IMR-90 (cell line): ENCODE results near the gene RPS6KA3. TPM values are rescaled to one million over a fixed set of nuclear protein-coding genes. Genes with fewer than 3 reads are reported as not detected.

Experiments used
- ATAC-seq: fragments of 200-7000 bp; cut with Tn5 transposase; 2 replicates; pipeline ENCODE4 v1.9.1; 2020; ENCODE audit warnings: low read depth, mild to moderate bottlenecking, moderate library complexity
- BruUV-seq: library from RNA; stranded (reverse); fragments of 400-500 nt; replicated peaks from 2 replicates; lab custom pipeline; 2021; lab: Mats Ljungman, UMichigan
- CTCF ChIA-PET: fragments of 300-600 bp; formaldehyde crosslinking; extraction: SDS; loops from one replicate; lab custom pipeline; 2021; ENCODE audit warnings: antibody characterized with exemption; lab: Yijun Ruan, JAX
- POLR2A ChIA-PET: fragments of 300-600 bp; sonication (Branson Sonifier 250); formaldehyde crosslinking; loops from one replicate; lab custom pipeline; 2022; ENCODE audit warnings: antibody characterized with exemption; ENCODE audit not compliant: unreplicated experiment; lab: Charles Lee
- DNase-seq: peaks from one replicate; pipeline ENCODE4 v3.0.0; 2013
- H2AFZ ChIP-seq: replicated peaks from 2 replicates; pipeline ENCODE3; 2013; ENCODE audit warnings: low read length, mild to moderate bottlenecking; ENCODE audit not compliant: poor library complexity
- H2AK5ac ChIP-seq: 2 replicates; pipeline ENCODE4 v1.6.1; 2013; ENCODE audit warnings: low read depth, low read length, inconsistent platforms
- H2AK9ac ChIP-seq: replicated peaks from 2 replicates; pipeline ENCODE3; 2013; ENCODE audit warnings: mild to moderate bottlenecking, low read depth, low read length, moderate library complexity; ENCODE audit not compliant: poor library complexity
- H2BK120ac ChIP-seq: 2 replicates; pipeline ENCODE4 v1.6.1; 2013; ENCODE audit warnings: low read depth, low read length, inconsistent platforms
- H2BK15ac ChIP-seq: 3 replicates; pipeline ENCODE4 v1.6.1; 2013; ENCODE audit warnings: low read depth, low read length, inconsistent platforms
- H2BK20ac ChIP-seq: 2 replicates; pipeline ENCODE4 v1.6.1; 2013; ENCODE audit warnings: low read depth, mild to moderate bottlenecking, inconsistent platforms, low read length, moderate library complexity
- H2BK5ac ChIP-seq: 2 replicates; pipeline ENCODE4 v1.6.1; 2013; ENCODE audit warnings: mild to moderate bottlenecking, low read depth, low read length, inconsistent platforms; ENCODE audit not compliant: poor library complexity, severe bottlenecking
- H3K14ac ChIP-seq: replicated peaks from 2 replicates; pipeline ENCODE4 v1.6.1; 2013; ENCODE audit warnings: low read depth, low read length, inconsistent platforms
- H3K18ac ChIP-seq: 2 replicates; pipeline ENCODE4 v1.6.1; 2013; ENCODE audit warnings: low read depth, low read length, control low read depth
- H3K23ac ChIP-seq: 2 replicates; pipeline ENCODE4 v1.6.1; 2013; ENCODE audit warnings: low read depth, low read length, inconsistent platforms
- H3K27ac ChIP-seq: 2 replicates; pipeline ENCODE4 v1.5.1; 2013; ENCODE audit warnings: mild to moderate bottlenecking, control low read depth, low read length; ENCODE audit not compliant: insufficient read depth
- H3K27me3 ChIP-seq: 2 replicates; pipeline ENCODE4 v1.6.1; 2013; ENCODE audit warnings: low read length; ENCODE audit not compliant: control insufficient read depth, insufficient read depth
- H3K36me3 ChIP-seq: 2 replicates; pipeline ENCODE4 v1.6.1; 2013; ENCODE audit warnings: low read length, mixed read lengths; ENCODE audit not compliant: control insufficient read depth, insufficient read depth
- H3K4ac ChIP-seq: 2 replicates; pipeline ENCODE4 v1.6.1; 2013; ENCODE audit warnings: low read depth, low read length, inconsistent platforms
- H3K4me1 ChIP-seq: 2 replicates; pipeline ENCODE4 v1.6.1; 2013; ENCODE audit warnings: low read length, mixed read lengths; ENCODE audit not compliant: control insufficient read depth, insufficient read depth
- H3K4me2 ChIP-seq: 2 replicates; pipeline ENCODE4 v1.6.1; 2013; ENCODE audit warnings: low read depth, mild to moderate bottlenecking, control low read depth, low read length, moderate library complexity
- H3K4me3 ChIP-seq: 2 replicates; pipeline ENCODE4 v1.5.1; 2013; ENCODE audit warnings: low read depth, mild to moderate bottlenecking, control low read depth, low read length, moderate library complexity; ENCODE audit not compliant: insufficient read depth
- H3K56ac ChIP-seq: 2 replicates; pipeline ENCODE4 v1.6.1; 2013; ENCODE audit warnings: low read length, inconsistent platforms; ENCODE audit not compliant: insufficient read depth; ENCODE audit errors: extremely low read depth
- H3K79me1 ChIP-seq, 2 experiments: 2 replicates each; pipeline ENCODE4 v1.6.1; 2013; ENCODE audit warnings: low read length in 2 of 2, inconsistent platforms in 1 of 2, low read depth in 1 of 2
- H3K9ac ChIP-seq: 2 replicates; pipeline ENCODE4 v1.6.1; 2013; ENCODE audit warnings: low read depth, low read length, control low read depth
- H3K9me1 ChIP-seq: 2 replicates; pipeline ENCODE4 v1.6.1; 2013; ENCODE audit warnings: low read length, inconsistent platforms; ENCODE audit not compliant: insufficient read depth
- H3K9me3 ChIP-seq: 2 replicates; pipeline ENCODE4 v1.6.1; 2013; ENCODE audit warnings: low read length; ENCODE audit not compliant: control insufficient read depth, insufficient read depth
- H4K20me1 ChIP-seq: 2 replicates; pipeline ENCODE4 v1.6.1; 2013; ENCODE audit warnings: low read length, inconsistent platforms; ENCODE audit not compliant: insufficient read depth
- H4K5ac ChIP-seq: 2 replicates; pipeline ENCODE4 v1.6.1; 2013; ENCODE audit warnings: mild to moderate bottlenecking, low read depth, low read length, control low read depth
- H4K8ac ChIP-seq, 2 experiments: 2 replicates each; pipeline ENCODE4 v1.6.1; 2013; ENCODE audit warnings: low read depth in 2 of 2, low read length in 2 of 2, control low read depth in 1 of 2, inconsistent platforms in 1 of 2
- H4K91ac ChIP-seq: 2 replicates; pipeline ENCODE4 v1.6.1; 2013; ENCODE audit warnings: low read depth, low read length, inconsistent platforms; ENCODE audit not compliant: insufficient read depth
- BHLHE40 ChIP-seq: fragments of 150-350 bp; IDR thresholded peaks from 2 replicates; pipeline ENCODE4 v1.6.1; 2016; ENCODE audit warnings: mild to moderate bottlenecking, low read depth, low read length
- CEBPB ChIP-seq: IDR thresholded peaks from 2 replicates; pipeline ENCODE4 v1.6.1; 2012; ENCODE audit warnings: low read depth, low read length, improper control_type of control experiment
- CHD1 ChIP-seq: IDR thresholded peaks from 2 replicates; pipeline ENCODE4 v1.6.1; 2012; ENCODE audit warnings: low read depth, low read length, improper control_type of control experiment
- CTCF ChIP-seq: conservative IDR thresholded peaks from 2 replicates; pipeline ENCODE4 v1.5.1; 2012; ENCODE audit warnings: mild to moderate bottlenecking, low read depth, low read length, improper control_type of control experiment
- ELK1 ChIP-seq: fragments of 150-350 bp; IDR thresholded peaks from 2 replicates; pipeline ENCODE4 v1.6.1; 2016; ENCODE audit warnings: low read depth, mild to moderate bottlenecking, low read length, moderate library complexity, borderline replicate concordance
- FOS ChIP-seq: fragments of 150-350 bp; IDR thresholded peaks from 2 replicates; pipeline ENCODE4 v1.6.1; 2016; ENCODE audit warnings: low read depth, low read length
- MAFK ChIP-seq: IDR thresholded peaks from 2 replicates; pipeline ENCODE4 v1.6.1; 2012; ENCODE audit warnings: low read depth, low read length, improper control_type of control experiment
- MAZ ChIP-seq: IDR thresholded peaks from 2 replicates; pipeline ENCODE4 v1.6.1; 2012; ENCODE audit warnings: low read depth, mild to moderate bottlenecking, low read length, improper control_type of control experiment, moderate library complexity, borderline replicate concordance
- MXI1 ChIP-seq: IDR thresholded peaks from 2 replicates; pipeline ENCODE4 v1.6.1; 2012; ENCODE audit warnings: low read depth, mild to moderate bottlenecking, low read length, moderate library complexity, borderline replicate concordance
- NFE2L2 ChIP-seq: fragments of 150-350 bp; IDR thresholded peaks from 2 replicates; pipeline ENCODE4 v1.6.1; 2016; ENCODE audit warnings: low read depth, mild to moderate bottlenecking, low read length
- POLR2A ChIP-seq: IDR thresholded peaks from 2 replicates; pipeline ENCODE4 v1.6.1; 2012; ENCODE audit warnings: mild to moderate bottlenecking, low read depth, low read length
- RAD21 ChIP-seq: IDR thresholded peaks from 2 replicates; pipeline ENCODE4 v1.6.1; 2012; ENCODE audit warnings: low read length, improper control_type of control experiment
- RCOR1 ChIP-seq: IDR thresholded peaks from 2 replicates; pipeline ENCODE4 v1.6.1; 2012; ENCODE audit warnings: mild to moderate bottlenecking, low read length, improper control_type of control experiment; ENCODE audit not compliant: insufficient replicate concordance
- RFX5 ChIP-seq: IDR thresholded peaks from 2 replicates; pipeline ENCODE4 v1.8.0; 2012; ENCODE audit warnings: low read depth, mild to moderate bottlenecking, low read length, moderate library complexity
- SMC3 ChIP-seq: fragments of 150-350 bp; IDR thresholded peaks from 2 replicates; pipeline ENCODE4 v1.6.1; 2016; ENCODE audit warnings: low read depth, mild to moderate bottlenecking, antibody characterized with exemption, low read length, moderate library complexity
- USF2 ChIP-seq: fragments of 150-350 bp; IDR thresholded peaks from 2 replicates; pipeline ENCODE4 v1.6.1; 2017; ENCODE audit warnings: mild to moderate bottlenecking, antibody characterized with exemption, low read length, low read depth
- dilution Hi-C: fragments of 300-500 bp; cut with HindIII; formaldehyde crosslinking; loops from one replicate; pipeline ENCODE4 v1.14.3; 2018; ENCODE audit warnings: low sequenced_read_pairs; ENCODE audit not compliant: unreplicated experiment
- in situ Hi-C: fragments of 300-500 bp; cut with MboI; formaldehyde crosslinking; loops from 3 replicates; pipeline ENCODE4 v1.14.3; 2019; ENCODE audit warnings: low sequenced_read_pairs, inconsistent platforms, mixed read lengths
- intact Hi-C: fragments of 100-400 bp; cut with micrococcal nuclease; formaldehyde crosslinking; loops from 2 replicates; pipeline ENCODE4 v1.10.0; 2022
- polyA plus RNA-seq, 3 experiments: library from polyadenylated mRNA; depleted of rRNA; stranded (reverse); fragments of >200 nt; gene quantifications; 2 replicates each; pipeline ENCODE4 v1.2.3, GENCODE V29; 2012; ENCODE audit warnings: low replicate concordance in 1 of 3
- total RNA-seq: library from RNA; depleted of rRNA; stranded (reverse); fragments of >200 nt; gene quantifications from 2 replicates; pipeline ENCODE4 v1.2.3, GENCODE V29; 2012

Gene RPS6KA3
- total and polyA plus RNA-seq, 2 of the 4 experiments (the other 2 are of a cell fraction), result 20.8 to 43.9 TPM

GRCh38 chrX:20294284-20294683 lies 27.6 kb upstream of the RPS6KA3 start:
- Histone ChIP-seq H2BK120ac (no peak overlapping the region), H2BK5ac (no peak overlapping the region), H3K9me3 (no peaks in the 10 kb centered on the region), H4K8ac (no peak overlapping the region), H2AFZ (no peak overlapping the region), H3K18ac (no peak overlapping the region), H3K4me1 (no peaks in the 10 kb centered on the region), H3K4ac (no peak overlapping the region), H3K4me2 (no peak overlapping the region), H2BK15ac (no peak overlapping the region), H2BK20ac (no peak overlapping the region), H3K9ac (no peak overlapping the region), H3K4me3 (no peak overlapping the region), H3K56ac (no peak overlapping the region), H2AK9ac (no peak overlapping the region), H4K5ac (no peak overlapping the region), H3K27me3 (peaks cover 3% of the 10 kb centered on the region), H3K36me3 (no peaks in the 10 kb centered on the region), H4K91ac (no peak overlapping the region), H3K23ac (no peak overlapping the region), H3K79me1 (no peaks in the 10 kb centered on the region), H3K9me1 (no peaks in the 10 kb centered on the region), H4K20me1 (no peaks in the 10 kb centered on the region), H2AK5ac (no peak overlapping the region), H3K14ac (no peak overlapping the region), H3K27ac (no peak overlapping the region)
- no TSS peak for BruUV-seq
- TF ChIP-seq RFX5, result no peak
- no peak for TF ChIP-seq USF2
- TF ChIP-seq POLR2A, result no peak
- no peak for TF ChIP-seq SMC3
- no peak for TF ChIP-seq CEBPB
- TF ChIP-seq CTCF, result no peak
- TF ChIP-seq FOS, result no peak
- no peak for TF ChIP-seq BHLHE40
- TF ChIP-seq RAD21, result no peak
- TF ChIP-seq ELK1, result no peak
- no peak for TF ChIP-seq MXI1
- TF ChIP-seq CHD1, result no peak
- TF ChIP-seq RCOR1, result no peak
- TF ChIP-seq NFE2L2, result no peak
- TF ChIP-seq MAZ, result no peak
- TF ChIP-seq MAFK, result no peak
- ChIA-PET POLR2A (no interaction called here), CTCF (no interaction called here)
- intact Hi-C loops, result no loop called here
- dilution Hi-C loops, result no loop called here
- in situ Hi-C loops, result no loop called here
- ATAC-seq (no peak), DNase-seq (no peak)
